HEK293 (cell line): Measurements from ENCODE around the gene KCNT1.

Experiments
- CTCF ChIA-PET: fragments of 350-600 bp; formaldehyde crosslinking; extraction: SDS; loops from one replicate; lab custom pipeline; 2021; ENCODE audit warnings: antibody characterized with exemption; lab: Yijun Ruan, JAX
- POLR2A ChIA-PET: fragments of 300-600 bp; formaldehyde crosslinking; extraction: SDS; loops from one replicate; lab custom pipeline; 2020; ENCODE audit warnings: antibody characterized with exemption, inconsistent platforms; lab: Yijun Ruan, JAX
- H3K27ac ChIP-seq: fragments of 200-500 bp; sonication (Bioruptor generic); 2 replicates; pipeline ENCODE4 v1.5.1; 2014; ENCODE audit warnings: low read depth, low read length, control low read depth, inconsistent platforms; ENCODE audit errors: extremely low read depth
- H3K36me3 ChIP-seq, 2 experiments: fragments of 200-500 bp in 1 of 2; sonication (Bioruptor generic) in 1 of 2; 1 replicate in 1 of 2; 2 replicates in 1 of 2; pipeline ENCODE4 v1.5.1; 2014 to 2017; ENCODE audit warnings: inconsistent platforms in 2 of 2, low read length in 2 of 2; ENCODE audit not compliant: control insufficient read depth in 2 of 2, insufficient read depth in 1 of 2
- H3K4me1 ChIP-seq: fragments of 200-500 bp; sonication (Bioruptor generic); 2 replicates; pipeline ENCODE4 v1.5.1; 2014; ENCODE audit warnings: mild to moderate bottlenecking, low read length, inconsistent platforms; ENCODE audit not compliant: control insufficient read depth, insufficient read depth
- H3K4me3 ChIP-seq: 2 replicates; pipeline ENCODE4 v1.5.1; 2011; ENCODE audit warnings: low read depth, mild to moderate bottlenecking, control low read depth, low read length, moderate library complexity
- H3K9me3 ChIP-seq: fragments of 200-500 bp; sonication (Bioruptor generic); 2 replicates; pipeline ENCODE4 v1.5.1; 2014; ENCODE audit warnings: low read depth, low read length, inconsistent platforms; ENCODE audit not compliant: control insufficient read depth, insufficient read depth
- BCL6B ChIP-seq: fragments of 450-650 bp; formaldehyde crosslinking; IDR thresholded peaks from 2 replicates; pipeline ENCODE4 v1.5.1; 2017; ENCODE audit warnings: missing biosample characterization, missing genetic modification characterization
- GLIS2 ChIP-seq: fragments of 450-650 bp; formaldehyde crosslinking; IDR thresholded peaks from 2 replicates; pipeline ENCODE4 v1.5.1; 2016; ENCODE audit warnings: missing biosample characterization, missing genetic modification characterization
- PRDM10 ChIP-seq: fragments of 450-650 bp; formaldehyde crosslinking; IDR thresholded peaks from 2 replicates; pipeline ENCODE4 v1.5.1; 2016; ENCODE audit warnings: missing biosample characterization, missing genetic modification characterization
- SCRT2 ChIP-seq: fragments of 450-650 bp; formaldehyde crosslinking; IDR thresholded peaks from 2 replicates; pipeline ENCODE4 v1.5.1; 2016; ENCODE audit warnings: missing biosample characterization, missing genetic modification characterization
- ZFP69B ChIP-seq: fragments of 450-650 bp; formaldehyde crosslinking; IDR thresholded peaks from 2 replicates; pipeline ENCODE4 v1.5.1; 2016; ENCODE audit warnings: missing biosample characterization, missing genetic modification characterization
- ZIC2 ChIP-seq: fragments of 450-650 bp; formaldehyde crosslinking; IDR thresholded peaks from 2 replicates; pipeline ENCODE4 v1.5.1; 2016; ENCODE audit warnings: missing biosample characterization, missing genetic modification characterization
- ZNF132 ChIP-seq: fragments of 450-650 bp; formaldehyde crosslinking; IDR thresholded peaks from 2 replicates; pipeline ENCODE4 v1.5.1; 2017; ENCODE audit warnings: missing biosample characterization, missing genetic modification characterization, borderline replicate concordance
- ZNF211 ChIP-seq: fragments of 450-650 bp; formaldehyde crosslinking; IDR thresholded peaks from 2 replicates; pipeline ENCODE4 v1.5.1; 2016; ENCODE audit warnings: low read depth, missing biosample characterization, missing genetic modification characterization
- ZNF239 ChIP-seq: fragments of 450-650 bp; formaldehyde crosslinking; IDR thresholded peaks from 2 replicates; pipeline ENCODE4 v1.5.1; 2016; ENCODE audit warnings: missing biosample characterization, missing genetic modification characterization
- ZNF266 ChIP-seq: fragments of 450-650 bp; formaldehyde crosslinking; IDR thresholded peaks from 2 replicates; pipeline ENCODE4 v1.5.1; 2016; ENCODE audit warnings: missing biosample characterization, missing genetic modification characterization, low read depth
- ZNF274 ChIP-seq, 2 experiments: fragments of 200-500 bp in 1 of 2; fragments of 450-650 bp in 1 of 2; sonication (Bioruptor generic) in 1 of 2; formaldehyde crosslinking in 1 of 2; IDR thresholded peaks; 2 replicates each; pipeline versions ENCODE4 v1.5.1 to v1.6.1; 2014 to 2016; ENCODE audit warnings: borderline replicate concordance in 1 of 2, inconsistent platforms in 1 of 2, low read length in 1 of 2, missing biosample characterization in 1 of 2, missing genetic modification characterization in 1 of 2
- ZNF341 ChIP-seq: fragments of 450-650 bp; formaldehyde crosslinking; IDR thresholded peaks from 2 replicates; pipeline ENCODE4; 2016; ENCODE audit warnings: low read depth, missing biosample characterization, missing genetic modification characterization
- ZNF529 ChIP-seq: fragments of 450-650 bp; formaldehyde crosslinking; IDR thresholded peaks from 2 replicates; pipeline ENCODE4 v1.5.1; 2017; ENCODE audit warnings: missing genetic modification characterization, missing biosample characterization; ENCODE audit not compliant: insufficient replicate concordance
- ZNF600 ChIP-seq: fragments of 450-650 bp; formaldehyde crosslinking; IDR thresholded peaks from 2 replicates; pipeline ENCODE4 v1.5.1; 2016; ENCODE audit warnings: missing biosample characterization, missing genetic modification characterization
- ZNF654 ChIP-seq: fragments of 450-650 bp; formaldehyde crosslinking; IDR thresholded peaks from 2 replicates; pipeline ENCODE4 v1.5.1; 2016; ENCODE audit warnings: low read depth, missing biosample characterization, missing genetic modification characterization
- ZNF692 ChIP-seq: fragments of 450-650 bp; formaldehyde crosslinking; IDR thresholded peaks from 2 replicates; pipeline ENCODE4 v1.5.1; 2016; ENCODE audit warnings: missing biosample characterization, missing genetic modification characterization
- ZNF776 ChIP-seq: fragments of 450-650 bp; formaldehyde crosslinking; IDR thresholded peaks from 2 replicates; pipeline ENCODE4 v1.5.0; 2017; ENCODE audit warnings: missing biosample characterization, missing genetic modification characterization, borderline replicate concordance
- ZNF785 ChIP-seq: fragments of 450-650 bp; formaldehyde crosslinking; IDR thresholded peaks from 2 replicates; pipeline ENCODE4 v1.5.1; 2016; ENCODE audit warnings: missing biosample characterization, missing genetic modification characterization
- ZNF837 ChIP-seq: fragments of 450-650 bp; formaldehyde crosslinking; IDR thresholded peaks from 2 replicates; pipeline ENCODE4 v1.5.1; 2016; ENCODE audit warnings: missing biosample characterization, missing genetic modification characterization
- ZSCAN4 ChIP-seq: fragments of 450-650 bp; formaldehyde crosslinking; IDR thresholded peaks from 2 replicates; pipeline ENCODE4 v1.5.1; 2017; ENCODE audit warnings: missing biosample characterization, missing genetic modification characterization

KCNT1 gene

GRCh38 chr9:135703726-135704125 is 1.7 kb downstream of the KCNT1 start:
- no peaks in the 10 kb centered on the region for H3K36me3 ChIP-seq
- no peak overlapping the region for H3K4me3 ChIP-seq
- H3K4me1 ChIP-seq: no peaks in the 10 kb centered on the region
- H3K27ac ChIP-seq: no peak overlapping the region
- POLR2A ChIA-PET: interaction anchor here (0.6 kb wide), 1 partner anchor 31 kb away, joined by 3 read pairs; no protein-coding TSS in a partner anchor
- CTCF ChIA-PET: interaction anchor here (0.6 to 1.9 kb wide), 6 partner anchors 9 to 976 kb away, joined by 3 to 6 read pairs (median 3); no protein-coding TSS in a partner anchor
- H3K9me3 ChIP-seq: no peaks in the 10 kb centered on the region
- TF ChIP-seq BCL6B (tag by site-specific recombination) (no peak), ZNF654 (tag by site-specific recombination) (no peak), ZNF785 (tag by site-specific recombination) (no peak), ZNF600 (tag by site-specific recombination) (0 out of 2 replicates have a peak, but pooled peaks have one; percentile 17)

- Histone ChIP-seq H3K27ac (no peak overlapping the region), H3K4me3 (no peak overlapping the region), H3K4me1 (no peaks in the 10 kb centered on the region), H3K9me3 (no peaks in the 10 kb centered on the region), H3K36me3 (no peaks in the 10 kb centered on the region)
- POLR2A ChIA-PET: no interaction called here
- no peak for TF ChIP-seq ZNF776 (tag by site-specific recombination)
- TF ChIP-seq ZNF274 (IDR thresholded peaks at IDR 0.05; ENCODE audit: low read length): no peak
- TF ChIP-seq ZNF274 (tag by site-specific recombination; IDR thresholded peaks at IDR 0.05; ENCODE audit: borderline replicate concordance): no peak
- TF ChIP-seq GLIS2 (tag by site-specific recombination): no peak
- TF ChIP-seq ZIC2: peak; percentile 19; the same call in 1 of the 2 replicates
- CTCF ChIA-PET: interaction anchor here (0.6 to 1.9 kb wide), 3 partner anchors 9 to 977 kb away, joined by 3 to 6 read pairs (median 3); no protein-coding TSS in a partner anchor
Measured at GRCh38 chr9:135704483-135704882, 2.5 kb downstream of the KCNT1 start.

GRCh38 chr9:135705376-135705775 is 3.4 kb downstream of the KCNT1 start:
- TF ChIP-seq ZNF239 (tag by site-specific recombination) (no peak), ZNF837 (tag by site-specific recombination) (no peak), ZNF692 (peak; percentile 63), SCRT2 (tag by site-specific recombination) (0 out of 2 replicates have a peak, but pooled peaks have one; percentile 30), ZFP69B (tag by site-specific recombination) (0 out of 2 replicates have a peak, but pooled peaks have one; percentile 43)
- TF ChIP-seq, all 188 proteins: peak for 3
- Histone ChIP-seq H3K9me3 (no peaks in the 10 kb centered on the region), H3K4me1 (no peaks in the 10 kb centered on the region), H3K36me3 (no peaks in the 10 kb centered on the region), H3K4me3 (no peak overlapping the region), H3K27ac (no peak overlapping the region)
- CTCF ChIA-PET: interaction anchor here (0.6 to 1.9 kb wide), 4 partner anchors 8 to 65 kb away, joined by 3 to 6 read pairs (median 3); no protein-coding TSS in a partner anchor
- POLR2A ChIA-PET: interaction anchor here (0.6 kb wide), 1 partner anchor 49 kb away, joined by 6 read pairs; no protein-coding TSS in a partner anchor

GRCh38 chr9:135706288-135706687 is 4.3 kb downstream of the KCNT1 start:
- CTCF ChIA-PET: interaction anchor here (1.3 to 1.4 kb wide), 2 partner anchors 9 to 12 kb away, joined by 3 read pairs; no protein-coding TSS in a partner anchor
- POLR2A ChIA-PET: no interaction called here
- TF ChIP-seq ZNF341 (tag by site-specific recombination): no peak
- no peak for TF ChIP-seq ZNF266 (tag by site-specific recombination)
- TF ChIP-seq ZNF529 (tag by site-specific recombination): no peak
- no peak for TF ChIP-seq ZSCAN4
- no peak for TF ChIP-seq PRDM10 (tag by site-specific recombination)
- TF ChIP-seq ZNF132 (tag by site-specific recombination): no peak
- no peak for TF ChIP-seq ZNF211 (tag by site-specific recombination)

More at GRCh38 chr9:135706288-135706687, 4.3 kb downstream of the KCNT1 start:
- Histone ChIP-seq H3K4me3 (no peak overlapping the region), H3K4me1 (no peaks in the 10 kb centered on the region), H3K27ac (no peak overlapping the region), H3K36me3 (no peaks in the 10 kb centered on the region), H3K9me3 (no peaks in the 10 kb centered on the region)
